Suppressor macrophage treated with lipopolysaccharide for 4 hours (primary cell): ENCODE results near the gene DLEC1.
"Not testable (repeated sequence)": the region's sequence is repeated elsewhere in the genome, so short reads cannot be mapped to it uniquely, and the experiment has no call there.

Source experiments
- DNase-seq: peaks from one replicate; pipeline ENCODE4 v3.0.0-alpha.2; 2020

DLEC1 gene

DNA sequence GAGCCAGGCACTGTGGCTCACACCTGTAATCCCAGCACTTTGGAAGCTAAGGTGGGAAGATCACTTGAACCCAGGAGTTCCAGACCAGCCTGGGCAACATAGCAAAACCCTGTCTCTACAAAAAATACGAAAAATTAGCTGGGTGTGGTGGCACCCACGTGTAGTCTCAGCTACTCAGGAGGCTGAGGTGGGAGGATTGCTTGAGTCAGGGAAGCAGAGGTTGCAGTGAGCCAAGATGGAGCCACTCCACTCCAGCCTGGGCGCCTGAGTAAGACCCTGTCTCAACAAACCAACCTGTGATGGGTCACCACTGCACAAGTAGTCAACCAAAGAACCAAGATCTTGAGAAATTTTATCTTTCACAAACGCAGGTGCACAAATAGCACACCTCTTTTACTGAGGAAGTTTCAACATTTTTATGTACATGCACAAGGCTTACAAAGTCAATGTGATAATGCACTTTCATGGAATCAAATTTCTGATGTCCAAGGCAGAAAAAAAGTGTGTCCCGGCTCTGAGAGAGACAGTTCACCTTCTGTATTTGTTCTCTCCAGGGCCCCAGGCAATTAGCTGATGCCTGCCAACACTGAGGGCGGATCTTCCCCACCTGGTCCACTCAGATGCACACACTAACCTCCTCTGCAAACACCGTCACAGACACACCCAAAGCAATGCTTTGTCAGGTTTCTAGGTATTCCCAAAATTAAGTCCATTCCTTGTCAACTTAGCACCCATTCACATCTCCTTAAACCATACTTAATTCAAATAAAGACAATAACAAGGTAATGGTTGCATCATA lies 85.5 kb downstream of the DLEC1 start:
- no peak for DNase-seq

DNA sequence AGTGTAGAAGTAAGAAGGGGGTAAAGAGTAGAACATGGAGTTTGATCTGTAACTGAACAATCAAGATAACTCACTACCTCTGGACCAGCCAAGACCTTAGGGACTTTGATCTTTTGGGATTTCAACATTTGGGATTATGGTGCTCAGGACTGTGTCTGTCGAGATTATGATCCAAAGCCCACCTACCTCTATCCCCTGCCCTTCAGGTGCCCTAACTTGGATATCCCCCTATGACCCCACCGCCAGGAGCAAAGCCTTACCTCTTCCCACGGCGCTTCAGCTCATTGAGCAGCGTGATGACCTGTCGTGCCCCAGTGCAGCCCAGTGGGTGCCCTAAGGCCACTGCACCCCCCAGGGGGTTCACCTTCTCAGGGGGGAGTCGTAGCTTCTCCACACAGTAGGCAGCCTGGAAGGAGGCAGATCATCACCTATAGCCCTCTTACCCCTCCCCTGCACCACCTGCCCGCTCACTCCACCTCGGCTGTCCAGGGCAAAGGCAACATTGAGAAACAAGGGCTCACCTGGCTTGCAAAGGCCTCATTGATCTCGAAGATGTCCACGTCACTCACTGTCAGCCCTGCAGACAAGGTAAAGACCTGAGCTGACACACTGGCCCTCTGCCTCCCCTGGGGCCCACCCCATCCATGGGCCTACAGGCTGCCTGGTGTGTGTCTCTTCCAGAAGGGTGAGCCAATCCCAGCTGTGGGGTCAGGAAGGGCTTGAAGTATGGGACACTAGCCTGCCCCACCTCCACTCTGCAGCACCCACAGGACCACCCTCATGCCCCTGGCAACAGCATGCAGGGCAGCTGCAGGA lies 86.5 kb downstream of the DLEC1 start:
- no peak for DNase-seq

DNA sequence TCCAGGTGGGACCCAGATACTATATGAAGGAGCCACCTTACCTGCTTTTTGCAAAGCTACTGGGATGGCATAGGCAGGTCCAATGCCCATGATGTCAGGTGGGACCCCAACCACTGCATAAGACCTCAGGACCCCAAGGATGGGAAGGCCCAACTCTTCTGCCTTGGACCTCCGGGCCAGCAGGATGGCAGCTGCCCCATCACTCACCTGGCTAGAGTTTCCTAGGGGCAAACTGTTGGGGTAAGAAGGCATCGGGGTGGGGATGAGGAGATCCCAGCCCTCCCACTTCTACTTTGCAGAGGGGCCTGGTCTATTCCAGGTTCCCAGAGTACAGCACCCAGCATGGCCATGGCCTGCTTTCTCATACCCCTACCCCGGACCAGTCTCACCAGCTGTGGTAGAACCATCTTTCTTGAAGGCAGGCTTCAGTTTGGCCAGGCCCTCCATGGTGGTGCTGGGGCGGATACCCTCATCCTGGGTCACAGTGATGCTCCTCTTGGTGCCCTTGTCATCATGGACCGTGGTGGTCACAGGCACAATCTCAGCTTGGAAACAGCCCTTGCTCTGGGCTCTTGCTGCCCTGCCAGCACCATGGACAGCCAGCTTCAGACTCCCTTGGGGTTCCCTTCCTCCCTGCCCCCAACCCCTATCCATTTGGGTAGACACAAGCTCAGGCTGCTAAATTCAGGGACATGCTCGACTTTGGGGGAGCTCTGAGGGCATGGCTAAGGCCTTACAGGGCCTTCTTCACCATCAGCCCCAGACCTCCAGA lies 87.3 kb downstream of the DLEC1 start:
- no peak for DNase-seq

DNA sequence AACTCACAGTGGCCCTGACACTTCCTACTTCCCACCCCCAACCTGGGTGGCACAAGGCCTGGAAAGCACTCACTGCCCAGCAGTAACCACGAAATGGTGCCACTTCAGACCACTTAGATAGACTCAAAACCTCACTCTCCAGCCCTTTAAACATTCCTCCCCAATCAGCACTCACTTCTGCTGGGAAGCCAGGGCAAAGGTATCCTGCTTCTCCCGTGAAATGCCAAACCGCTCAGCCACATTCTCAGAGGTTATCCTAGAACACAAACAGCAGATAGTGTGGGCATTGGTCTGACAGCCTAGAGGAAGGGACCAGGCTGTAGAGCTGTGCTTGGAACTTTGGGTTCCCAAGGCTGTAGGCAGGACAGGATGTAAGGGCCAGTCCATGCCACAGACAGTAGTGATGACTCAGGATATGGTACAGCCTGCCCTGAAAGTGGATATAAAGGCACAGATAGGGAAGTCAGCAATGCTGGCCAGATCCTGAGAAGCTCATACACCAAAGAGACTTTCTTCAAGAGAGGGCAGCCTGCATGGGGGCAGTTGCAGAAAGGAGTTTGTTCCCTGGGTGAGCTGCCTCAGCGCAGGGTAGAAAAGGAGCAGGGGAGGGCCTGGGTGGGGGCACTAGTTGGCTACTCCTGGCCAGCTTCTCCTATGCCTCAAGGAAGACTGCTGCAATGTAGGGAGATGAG lies 88.7 kb downstream of the DLEC1 start:
- DNase-seq: peak; percentile 39

DNA sequence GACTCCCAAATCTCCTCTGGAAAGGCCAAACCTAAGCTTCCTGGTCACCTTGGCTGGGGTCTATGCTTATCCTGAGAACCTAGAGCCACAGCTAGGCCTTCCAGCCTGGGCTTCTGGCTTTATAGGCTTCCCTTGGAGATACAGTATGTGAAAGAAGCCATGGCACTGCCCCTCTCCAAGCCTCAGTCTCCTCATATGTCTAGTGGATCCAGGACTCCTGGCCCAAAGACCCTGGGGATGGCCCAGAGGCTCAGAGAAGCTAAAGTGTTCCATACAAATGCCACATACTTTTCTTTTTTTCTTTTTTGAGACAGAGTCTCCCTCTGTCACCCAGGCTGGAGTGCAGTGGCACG lies 89.3 kb downstream of the DLEC1 start:
- no peak for DNase-seq

DNA sequence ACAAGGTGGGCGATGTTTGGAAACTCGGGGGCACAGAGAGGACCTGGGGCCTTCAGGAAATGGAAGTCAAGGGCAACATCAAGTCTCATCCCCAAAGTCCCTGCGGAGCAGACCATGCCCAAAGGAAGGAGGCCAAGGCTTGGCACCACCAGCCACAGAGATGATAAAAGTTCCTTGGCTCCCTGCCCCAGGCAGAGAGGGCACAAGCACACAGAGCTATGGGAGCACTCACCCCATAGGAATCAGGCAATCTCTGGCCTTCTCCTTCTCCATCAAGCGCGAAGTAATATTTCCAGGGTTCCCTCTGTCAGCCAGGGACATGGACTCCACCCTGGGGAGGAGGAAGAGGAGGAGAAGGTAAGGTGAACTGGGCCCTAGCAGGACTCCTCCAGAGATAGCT lies 90.0 kb downstream of the DLEC1 start:
- DNase-seq: no peak

DNA sequence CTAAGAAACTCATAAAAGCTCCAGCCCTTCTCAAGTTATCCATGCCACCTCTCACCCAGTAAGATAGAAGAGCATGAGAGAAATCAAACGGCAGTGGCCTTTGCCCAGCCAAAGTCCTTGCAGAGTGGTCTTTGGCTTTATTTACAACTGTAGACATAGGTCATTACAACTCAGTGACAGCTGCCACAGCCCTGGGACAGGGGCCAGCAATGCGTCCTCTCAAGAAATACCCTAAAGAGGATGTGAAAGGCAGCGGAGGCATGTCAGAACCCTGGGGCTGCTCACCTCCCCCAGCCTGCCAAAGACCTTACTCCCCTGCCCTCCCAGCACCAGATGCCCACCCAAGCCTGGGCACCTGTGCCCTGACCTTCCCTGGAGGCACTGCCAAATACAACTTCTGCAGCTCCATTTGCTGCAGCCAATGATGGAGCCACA lies 91.6 kb downstream of the DLEC1 start:
- DNase-seq: no peak

DNA sequence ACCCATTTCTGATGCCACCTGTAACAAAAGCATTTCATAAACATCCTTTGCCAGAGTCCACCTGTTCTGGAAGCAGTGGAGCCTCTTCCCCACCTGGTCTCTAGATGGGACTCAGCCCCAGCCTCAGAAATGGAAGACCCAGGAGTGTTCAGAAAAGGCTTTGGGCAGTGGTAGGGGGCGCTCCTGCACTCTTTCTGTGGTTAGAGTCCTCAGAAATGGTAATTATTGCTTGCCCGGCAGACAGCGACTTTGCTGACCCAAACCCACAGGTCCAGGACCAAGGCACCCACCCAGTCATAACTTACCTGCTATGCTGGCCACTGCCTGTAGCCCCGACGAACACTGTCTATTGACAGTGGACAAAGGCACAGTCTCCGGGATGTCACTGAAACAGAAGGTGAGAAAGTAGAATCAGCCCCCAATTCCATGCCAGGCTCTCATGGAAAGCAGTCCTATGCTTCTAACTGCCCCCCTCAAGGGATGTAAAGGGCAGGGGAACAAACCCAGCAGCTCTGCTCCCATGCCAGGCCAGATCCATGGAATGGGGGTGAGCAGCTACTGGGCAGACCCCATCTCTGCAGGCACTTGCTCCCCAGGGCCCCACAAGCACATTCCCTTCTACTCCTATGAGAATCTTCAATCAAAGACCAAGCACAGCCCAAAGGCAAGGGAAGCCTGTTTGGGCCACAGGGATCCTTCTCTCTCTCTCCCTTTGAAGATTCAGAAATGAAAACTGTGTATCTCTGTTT lies 92.8 kb downstream of the DLEC1 start:
- peak; percentile 55 for DNase-seq

DNA sequence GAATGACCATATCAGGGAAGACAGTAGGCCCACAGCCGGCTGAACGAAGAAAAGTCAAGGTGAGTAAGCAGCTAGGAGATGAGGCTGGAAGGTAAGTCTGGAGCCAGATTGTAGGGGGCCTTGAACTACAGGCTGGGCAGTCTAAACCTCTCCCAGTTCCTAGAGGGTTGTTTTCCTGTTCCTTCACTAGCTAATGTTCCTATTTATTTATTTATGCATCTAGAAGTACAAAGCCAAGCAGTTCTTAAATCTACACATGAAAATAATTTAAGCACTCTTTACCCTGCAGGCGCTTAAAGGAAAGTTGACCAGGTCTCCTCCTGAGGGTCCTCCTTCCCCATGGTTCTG lies 94.2 kb downstream of the DLEC1 start:
- DNase-seq: no peak

DNA sequence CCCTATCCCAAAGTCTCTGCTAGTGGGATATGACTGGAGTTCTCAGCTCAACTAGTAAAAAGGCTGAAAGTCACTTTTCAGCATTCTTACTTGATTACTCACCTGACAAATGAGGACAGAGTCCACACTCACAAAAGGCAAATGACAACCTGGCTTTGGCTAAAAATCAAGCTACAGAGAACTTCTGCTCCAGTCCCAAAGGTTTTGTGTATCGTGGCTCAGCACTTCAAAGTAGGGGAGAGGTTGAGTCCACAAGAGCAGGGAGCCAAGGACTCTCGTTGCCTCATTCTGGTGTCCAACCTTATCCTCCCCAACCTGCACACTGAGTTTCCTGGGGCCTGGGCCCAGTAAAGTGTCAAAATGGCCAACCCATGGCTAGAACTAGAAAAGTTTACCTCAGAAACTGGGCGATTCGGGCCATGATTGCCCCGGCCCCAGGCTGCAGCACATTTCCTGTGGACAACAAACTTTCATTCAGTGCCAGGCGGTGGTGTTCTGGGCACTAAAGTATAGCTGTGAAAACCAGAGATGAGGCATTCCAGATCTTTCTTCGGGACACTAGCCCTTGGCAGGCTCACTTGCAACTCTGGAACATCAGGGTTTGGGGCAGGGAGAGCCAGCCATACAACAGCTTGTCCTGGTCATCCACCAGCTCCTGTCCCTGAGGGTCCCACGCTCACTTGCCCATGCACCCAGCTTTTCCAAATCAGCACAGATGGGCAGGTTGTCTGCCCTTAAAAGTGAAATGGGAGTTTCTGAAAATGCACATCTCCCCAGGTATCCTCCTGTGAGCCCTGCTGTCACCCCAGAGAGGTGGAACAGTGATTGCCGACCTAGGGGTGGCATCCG lies 94.8 kb downstream of the DLEC1 start:
- DNase-seq: no peak

DNA sequence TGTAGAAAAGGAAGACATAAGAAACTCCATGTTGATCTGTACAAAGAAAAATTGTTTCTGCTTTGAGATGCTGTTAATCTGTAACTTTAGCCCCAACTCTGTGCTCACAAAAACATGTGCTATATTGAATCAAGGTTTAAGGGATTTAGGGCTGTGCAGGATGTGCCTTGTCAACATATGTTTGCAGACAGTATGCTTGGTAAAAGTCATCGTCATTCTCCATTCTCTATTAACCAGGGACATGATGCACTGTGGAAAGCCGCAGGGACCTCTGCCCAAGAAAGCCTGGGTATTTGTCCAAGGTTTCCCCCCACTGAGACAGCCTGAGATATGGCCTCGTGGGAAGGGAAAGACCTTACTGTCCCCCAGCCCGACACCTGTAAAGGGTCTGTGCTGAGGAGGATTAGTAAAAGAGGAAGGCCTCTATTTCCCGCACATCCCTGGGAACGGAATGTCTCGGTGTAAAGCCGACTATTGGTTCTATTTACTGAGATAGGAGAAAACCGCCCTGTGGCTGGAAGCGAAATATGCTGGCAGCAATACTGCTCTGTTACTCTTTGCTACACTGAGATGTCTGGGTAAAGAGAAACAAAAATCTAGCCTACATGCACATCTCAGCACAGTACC lies 95.6 kb downstream of the DLEC1 start:
- DNase-seq: not testable (repeated sequence)

DNA sequence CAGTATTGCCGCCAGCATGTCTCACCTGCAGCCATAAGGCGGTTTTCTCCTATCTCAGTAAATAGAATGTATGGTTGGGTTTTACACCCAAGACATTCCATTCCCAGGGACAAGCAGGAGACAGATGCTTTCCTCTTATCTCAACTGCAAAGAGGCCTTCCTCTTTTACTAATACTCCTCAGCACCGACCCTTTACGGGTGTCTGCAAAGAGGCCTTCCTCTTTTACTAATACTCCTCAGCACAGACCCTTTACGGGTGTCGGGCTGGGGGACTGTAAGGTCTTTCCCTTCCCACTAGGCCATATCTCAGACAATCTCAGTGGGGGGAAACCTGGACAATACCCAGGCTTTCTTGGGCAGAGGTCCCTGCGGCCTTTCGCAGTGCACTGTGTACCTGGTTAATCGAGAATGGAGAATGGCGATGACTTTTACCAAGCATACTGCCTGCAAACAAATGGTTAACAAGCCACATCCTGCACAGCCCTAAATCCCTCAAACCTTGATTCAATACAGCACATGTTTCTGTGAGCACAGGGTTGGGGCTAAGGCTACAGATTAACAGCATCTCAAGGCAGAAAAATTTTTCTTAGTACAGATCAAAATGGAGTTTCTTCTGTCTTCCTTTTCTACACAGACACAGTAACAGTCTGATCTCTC lies 96.7 kb downstream of the DLEC1 start:
- DNase-seq: not testable (repeated sequence)

DNA sequence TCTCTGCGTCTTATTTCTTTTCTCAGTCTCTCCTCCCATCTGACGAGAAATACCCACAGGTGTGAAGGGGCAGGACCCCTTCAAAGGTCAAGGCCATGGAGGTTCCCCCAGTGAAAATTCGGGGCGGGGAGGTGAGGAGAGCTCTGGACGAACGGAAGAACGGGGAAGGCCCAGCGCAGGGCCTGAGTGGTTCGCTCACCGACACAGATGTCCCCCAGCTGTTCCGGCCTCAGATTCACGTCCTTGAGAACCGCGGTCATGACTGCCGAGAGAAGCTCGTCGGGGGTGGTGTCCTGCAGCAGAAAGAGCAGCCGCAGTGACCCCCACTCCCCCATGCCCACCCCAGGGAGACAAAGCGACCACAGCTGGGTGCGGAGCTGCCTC lies 97.4 kb downstream of the DLEC1 start:
- DNase-seq: peak; percentile 39

DNA sequence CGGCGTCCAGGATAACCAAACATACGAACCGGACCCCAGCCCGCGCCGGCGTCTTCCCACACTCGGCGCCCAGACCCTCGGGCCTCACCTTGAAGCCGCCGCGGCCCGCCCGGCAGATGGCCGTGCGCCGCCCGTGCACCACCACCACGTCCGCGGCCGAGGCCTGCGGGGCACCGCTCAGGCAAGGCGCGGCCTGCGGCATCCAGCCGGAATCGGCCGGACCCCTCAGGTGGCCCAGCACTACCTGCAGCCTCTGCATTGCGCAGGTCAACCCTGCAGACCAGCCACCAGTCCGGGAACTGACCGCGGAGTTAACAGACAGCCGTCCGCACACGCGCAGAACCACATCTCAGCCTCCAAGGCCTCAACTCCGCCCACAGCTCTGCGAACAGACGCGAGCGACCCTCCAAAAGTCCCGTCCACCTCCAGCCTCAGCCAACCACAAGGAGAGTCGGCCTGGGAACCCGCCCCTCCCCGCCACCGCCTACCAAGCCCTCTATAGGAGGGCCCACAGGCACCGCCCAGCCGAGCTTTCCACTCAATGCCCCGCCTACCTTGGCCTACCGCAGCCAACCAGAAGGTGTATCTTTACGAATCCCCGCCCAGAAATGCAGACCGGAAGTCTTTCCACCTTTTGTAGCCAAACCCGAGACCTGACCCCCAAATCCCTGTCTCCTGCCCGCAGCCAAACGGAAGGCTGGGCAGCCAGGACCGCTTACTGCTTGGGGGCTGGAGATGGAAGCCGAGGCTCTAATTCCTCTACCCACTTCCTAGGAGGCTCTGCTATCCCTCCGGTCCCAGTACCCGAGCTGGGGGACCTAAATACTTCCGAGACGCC lies 98.0 kb downstream of the DLEC1 start, which contains the start of gene ACAA1:
Gene ACAA1 (minus strand): TSS at position 351 of the 838 bp plus-strand sequence. CDS start 92 bp downstream, at position 259.
- peak; percentile 99 for DNase-seq

DNA sequence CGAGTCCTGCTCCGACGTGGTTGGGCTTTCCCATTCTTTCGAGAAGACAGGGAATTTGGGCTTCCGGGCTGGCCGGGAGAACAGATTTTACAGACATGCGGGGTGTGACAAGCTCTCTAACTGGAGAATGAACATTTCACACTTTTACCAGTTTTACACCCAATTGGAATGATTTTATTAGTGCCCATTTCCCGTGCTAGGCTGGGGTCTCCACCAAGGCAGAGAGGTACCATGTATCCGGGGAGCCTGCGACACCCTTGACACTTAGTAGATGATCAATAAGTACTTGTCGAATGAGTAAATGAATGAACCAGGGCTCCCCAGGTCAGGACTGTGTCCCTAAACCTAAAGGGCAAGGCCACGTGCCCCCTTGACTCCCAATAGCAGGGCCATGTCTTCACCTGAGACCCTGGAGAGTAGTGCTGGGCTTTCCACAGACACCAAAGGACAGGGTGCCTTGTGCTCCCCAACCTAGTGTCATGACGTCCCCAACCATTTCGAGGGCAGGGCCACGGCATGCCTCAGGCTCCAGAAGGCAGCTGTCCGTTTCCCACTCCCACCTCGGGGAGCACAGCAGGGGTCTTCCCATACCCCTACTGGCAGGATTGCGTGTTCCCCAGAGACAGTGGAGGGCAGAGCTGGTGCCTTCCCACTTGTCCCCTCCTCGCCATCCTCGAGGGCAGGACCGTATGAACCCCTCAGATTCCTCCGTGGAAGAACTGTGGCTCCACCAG lies 98.8 kb downstream of the DLEC1 start:
- DNase-seq: peak; percentile 38

DNA sequence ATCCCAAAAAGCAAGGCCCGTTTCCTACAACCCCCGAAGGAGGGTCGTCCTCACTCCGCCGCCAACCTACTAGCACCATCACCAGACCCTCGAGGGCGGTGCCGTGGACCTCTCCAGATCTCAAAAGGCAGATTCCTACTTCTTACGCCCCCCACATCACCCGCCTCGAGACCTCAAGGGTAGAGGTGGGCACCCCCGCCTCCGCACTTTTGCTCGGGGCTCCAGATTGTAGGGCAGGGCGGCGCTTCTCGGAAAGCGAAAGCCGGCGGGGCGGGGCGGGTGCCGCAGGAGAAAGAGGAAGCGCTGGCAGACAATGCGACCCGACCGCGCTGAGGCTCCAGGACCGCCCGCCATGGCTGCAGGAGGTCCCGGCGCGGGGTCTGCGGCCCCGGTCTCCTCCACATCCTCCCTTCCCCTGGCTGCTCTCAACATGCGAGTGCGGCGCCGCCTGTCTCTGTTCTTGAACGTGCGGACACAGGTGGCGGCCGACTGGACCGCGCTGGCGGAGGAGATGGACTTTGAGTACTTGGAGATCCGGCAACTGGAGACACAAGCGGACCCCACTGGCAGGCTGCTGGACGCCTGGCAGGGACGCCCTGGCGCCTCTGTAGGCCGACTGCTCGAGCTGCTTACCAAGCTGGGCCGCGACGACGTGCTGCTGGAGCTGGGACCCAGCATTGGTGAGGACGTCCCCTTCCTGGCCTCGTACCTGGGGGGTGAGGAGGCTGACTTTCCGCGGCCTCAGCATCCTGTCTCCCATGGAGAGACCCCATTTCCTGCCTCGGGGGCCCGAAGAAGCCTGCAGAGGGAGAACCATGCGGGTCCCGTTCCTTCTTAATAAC lies 99.6 kb downstream of the DLEC1 start, which contains the start of gene MYD88:
Gene MYD88 (plus strand): TSS at position 313 of the 842 bp plus-strand sequence. CDS start 40 bp downstream, at position 353.
- DNase-seq: peak; percentile 95

DNA sequence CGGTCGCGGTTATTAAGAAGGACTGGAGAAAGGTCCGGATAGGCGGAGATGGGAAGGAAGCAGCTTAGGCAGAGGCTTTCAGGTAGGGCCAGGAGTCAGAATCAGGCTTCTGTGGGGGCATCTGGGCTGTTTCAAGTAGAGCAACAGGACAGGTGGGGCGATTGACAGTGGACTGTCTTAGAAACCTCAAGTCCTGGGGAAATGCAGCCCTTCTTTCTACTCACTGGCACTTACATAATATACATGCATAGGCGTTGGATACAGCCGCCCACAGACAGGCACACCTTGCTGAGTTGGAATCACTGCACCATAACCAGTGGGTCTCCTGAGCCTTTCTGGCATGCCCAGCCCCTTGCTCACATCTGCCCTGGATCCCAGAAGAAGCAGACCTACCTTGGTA lies 100.2 kb downstream of the DLEC1 start:
- no peak for DNase-seq
